Cardiac muscle cell (in vitro differentiated cells and primary cell): ENCODE data around the gene MAP3K9. TPM values are rescaled to one million over a fixed set of nuclear protein-coding genes. Genes with fewer than 3 reads are reported as not detected.

Experiments
- DNase-seq, 2 donors: peaks; one replicate each; pipeline versions ENCODE4 v3.0.0 to v3.0.0-alpha.2; 2010 to 2017; ENCODE audit warnings: low read depth in 1 of 2, low spot score in 1 of 2
- H3K27ac ChIP-seq: fragments of 200-600 bp; sonication (generic); 2 replicates; pipeline ENCODE4 v1.5.1; 2016
- H3K27me3 ChIP-seq: fragments of 200-600 bp; sonication (generic); 2 replicates; pipeline ENCODE4 v1.6.0; 2016; ENCODE audit warnings: control low read depth
- H3K36me3 ChIP-seq: fragments of 200-600 bp; sonication (generic); 2 replicates; pipeline ENCODE4 v1.5.1; 2016; ENCODE audit warnings: control low read depth
- H3K4me1 ChIP-seq: fragments of 200-600 bp; sonication (generic); 2 replicates; pipeline ENCODE4 v1.8.1; 2017; ENCODE audit warnings: low read depth, mild to moderate bottlenecking, mixed run types
- H3K4me3 ChIP-seq: fragments of 200-600 bp; sonication (generic); 2 replicates; pipeline ENCODE4 v1.5.1; 2016; ENCODE audit warnings: mild to moderate bottlenecking
- H3K9me3 ChIP-seq: fragments of 200-600 bp; sonication (generic); 2 replicates; pipeline ENCODE4 v1.5.1; 2017; ENCODE audit warnings: low read depth, mild to moderate bottlenecking, control low read depth
- CTCF ChIP-seq: IDR thresholded peaks from 2 replicates; pipeline ENCODE4 v1.5.1; 2012; ENCODE audit warnings: low read depth, mild to moderate bottlenecking, low read length
- polyA plus RNA-seq: library from polyadenylated mRNA; unstranded; fragments of >200 nt; fragmentation: Nextera tagmentation; extraction: Ambion mirVana; gene quantifications from 2 replicates; pipeline ENCODE4 v1.2.1, GENCODE V29; 2016
- total RNA-seq: library from RNA; depleted of rRNA; stranded (reverse); fragments of >200 nt; gene quantifications from 2 replicates; pipeline ENCODE4 v1.2.3, GENCODE V29; 2016

The MAP3K9 gene
- total and polyA plus RNA-seq, 2 experiments from 2014 or later, result 5.4 to 7.4 TPM

GRCh38 chr14:70714055-70714550 lies 95.2 kb downstream of the MAP3K9 start:
- H3K27ac ChIP-seq, result no peak overlapping the region
- no peaks in the 10 kb centered on the region for H3K27me3 ChIP-seq
- no peaks in the 10 kb centered on the region for H3K9me3 ChIP-seq
- TF ChIP-seq CTCF, result peak; percentile 61
- peaks cover 5% of the 10 kb centered on the region for H3K4me1 ChIP-seq
- H3K4me3 ChIP-seq, result no peak overlapping the region
- H3K36me3 ChIP-seq, result no peaks in the 10 kb centered on the region
- peak; percentile 73 to 79 for DNase-seq

- no peaks in the 10 kb centered on the region for H3K27me3 ChIP-seq
- peaks cover 5% of the 10 kb centered on the region for H3K4me1 ChIP-seq
- peak in 1 of 2 donors; percentile 7 for DNase-seq
- no peak for TF ChIP-seq CTCF
- no peaks in the 10 kb centered on the region for H3K9me3 ChIP-seq
- no peak overlapping the region for H3K27ac ChIP-seq
- no peak overlapping the region for H3K4me3 ChIP-seq
- H3K36me3 ChIP-seq, result no peaks in the 10 kb centered on the region
Measured at GRCh38 chr14:70713511-70713916, 95.8 kb downstream of the MAP3K9 start.

GRCh38 chr14:70713096-70713495 lies 96.2 kb downstream of the MAP3K9 start:
- H3K36me3 ChIP-seq, result no peaks in the 10 kb centered on the region

GRCh38 chr14:70711451-70711850 lies 97.9 kb downstream of the MAP3K9 start:
- DNase-seq, result no peak
- TF ChIP-seq CTCF, result no peak
- Histone ChIP-seq H3K9me3 (no peaks in the 10 kb centered on the region), H3K27me3 (no peaks in the 10 kb centered on the region), H3K36me3 (no peaks in the 10 kb centered on the region), H3K4me3 (no peak overlapping the region), H3K4me1 (peaks cover 5% of the 10 kb centered on the region), H3K27ac (no peak overlapping the region)

More at GRCh38 chr14:70713096-70713495, 96.2 kb downstream of the MAP3K9 start:
- no peak overlapping the region for H3K27ac ChIP-seq
- no peak overlapping the region for H3K4me3 ChIP-seq
- H3K4me1 ChIP-seq, result peaks cover 5% of the 10 kb centered on the region
- no peaks in the 10 kb centered on the region for H3K27me3 ChIP-seq
- no peak for TF ChIP-seq CTCF
- DNase-seq, result no peak
- no peaks in the 10 kb centered on the region for H3K9me3 ChIP-seq

GRCh38 chr14:70709726-70710382 lies 99.5 kb downstream of the MAP3K9 start:
- peaks cover 12% of the 10 kb centered on the region for H3K4me1 ChIP-seq
- H3K9me3 ChIP-seq, result no peaks in the 10 kb centered on the region
- H3K27ac ChIP-seq, result no peak overlapping the region
- no peak for TF ChIP-seq CTCF
- no peaks in the 10 kb centered on the region for H3K27me3 ChIP-seq
- DNase-seq, result no peak
- no peak overlapping the region for H3K4me3 ChIP-seq
- H3K36me3 ChIP-seq, result no peaks in the 10 kb centered on the region
